GM19023 (cell line): ENCODE results near the gene HOXB2.

Experiments used
- ATAC-seq: cut with Tn5 transposase; IDR thresholded peaks from one replicate; pipeline ENCODE4 v1.9.1; 2021; ENCODE audit warnings: mild to moderate bottlenecking, moderate library complexity; ENCODE audit not compliant: unreplicated experiment

HOXB2 gene

DNA sequence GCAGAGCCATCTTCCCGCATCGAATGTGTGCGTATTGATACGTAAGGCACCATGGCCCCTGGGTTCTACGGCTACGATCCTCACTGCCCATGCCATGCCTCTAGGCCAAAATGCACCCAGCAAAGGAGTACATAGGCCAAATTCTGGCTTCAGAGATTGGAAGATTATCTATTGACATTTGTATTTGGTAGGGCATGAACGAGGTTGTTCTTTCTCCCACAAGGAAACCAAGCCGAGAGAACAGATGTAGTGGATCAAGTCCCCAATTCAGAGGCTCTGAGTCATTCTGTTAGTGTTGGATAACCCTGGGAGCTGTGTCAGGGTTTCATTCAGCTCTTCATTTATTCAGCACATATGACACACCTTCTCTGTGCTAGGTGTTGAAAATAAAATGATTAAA is 50.6 kb downstream of the HOXB2 start:
- ATAC-seq = no peak
